Nephron progenitor cell (in vitro differentiated cells): ENCODE measurements around the gene MFSD6L.

ENCODE experiments used
- DNase-seq: peaks from one replicate; pipeline ENCODE4 v3.0.0; 2021
- H3K27ac Mint-ChIP-seq: 2 replicates; pipeline ENCODE4 v1.8.0; 2021; ENCODE audit warnings: mild to moderate bottlenecking, moderate library complexity, mixed read lengths
- H3K27me3 Mint-ChIP-seq: 2 replicates; pipeline ENCODE4 v1.8.0; 2021; ENCODE audit warnings: mild to moderate bottlenecking, low read depth, mixed read lengths; ENCODE audit not compliant: poor library complexity
- H3K36me3 Mint-ChIP-seq: 2 replicates; pipeline ENCODE4 v1.8.0; 2021; ENCODE audit warnings: low read depth, mixed read lengths
- H3K4me1 Mint-ChIP-seq: 2 replicates; pipeline ENCODE4 v1.8.0; 2021; ENCODE audit warnings: mixed read lengths
- H3K4me3 Mint-ChIP-seq: 2 replicates; pipeline ENCODE4 v1.8.0; 2021; ENCODE audit warnings: mild to moderate bottlenecking, moderate library complexity, mixed read lengths
- H3K9me3 Mint-ChIP-seq: 2 replicates; pipeline ENCODE4 v1.8.0; 2021; ENCODE audit warnings: mild to moderate bottlenecking, moderate library complexity, mixed read lengths
- TF ChIP-seq, protein P1 (sequence below): fragments of 200-600 bp; sonication (generic); IDR thresholded peaks from 2 replicates; pipeline ENCODE4 v1.5.0; 2021; ENCODE audit warnings: antibody characterized with exemption

Gene MFSD6L

GRCh38 chr17:8753136-8753975 is 45.8 kb downstream of the MFSD6L start:
- peaks cover 3% of the 10 kb centered on the region for H3K9me3 Mint-ChIP-seq
- TF ChIP-seq, protein P1, sequence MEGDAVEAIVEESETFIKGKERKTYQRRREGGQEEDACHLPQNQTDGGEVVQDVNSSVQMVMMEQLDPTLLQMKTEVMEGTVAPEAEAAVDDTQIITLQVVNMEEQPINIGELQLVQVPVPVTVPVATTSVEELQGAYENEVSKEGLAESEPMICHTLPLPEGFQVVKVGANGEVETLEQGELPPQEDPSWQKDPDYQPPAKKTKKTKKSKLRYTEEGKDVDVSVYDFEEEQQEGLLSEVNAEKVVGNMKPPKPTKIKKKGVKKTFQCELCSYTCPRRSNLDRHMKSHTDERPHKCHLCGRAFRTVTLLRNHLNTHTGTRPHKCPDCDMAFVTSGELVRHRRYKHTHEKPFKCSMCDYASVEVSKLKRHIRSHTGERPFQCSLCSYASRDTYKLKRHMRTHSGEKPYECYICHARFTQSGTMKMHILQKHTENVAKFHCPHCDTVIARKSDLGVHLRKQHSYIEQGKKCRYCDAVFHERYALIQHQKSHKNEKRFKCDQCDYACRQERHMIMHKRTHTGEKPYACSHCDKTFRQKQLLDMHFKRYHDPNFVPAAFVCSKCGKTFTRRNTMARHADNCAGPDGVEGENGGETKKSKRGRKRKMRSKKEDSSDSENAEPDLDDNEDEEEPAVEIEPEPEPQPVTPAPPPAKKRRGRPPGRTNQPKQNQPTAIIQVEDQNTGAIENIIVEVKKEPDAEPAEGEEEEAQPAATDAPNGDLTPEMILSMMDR: no peak
- no peak overlapping the region for H3K4me3 Mint-ChIP-seq

GRCh38 chr17:8749616-8750015 is 49.5 kb downstream of the MFSD6L start:
- Mint-ChIP-seq H3K36me3 (no peaks in the 10 kb centered on the region), H3K27me3 (peaks cover 11% of the 10 kb centered on the region), H3K4me1 (peaks cover 12% of the 10 kb centered on the region), H3K27ac (no peak overlapping the region), H3K9me3 (peaks cover 5% of the 10 kb centered on the region), H3K4me3 (no peak overlapping the region)
- TF ChIP-seq, protein P1: no peak
- DNase-seq: no peak

More at GRCh38 chr17:8753136-8753975, 45.8 kb downstream of the MFSD6L start:
- Mint-ChIP-seq H3K27ac (no peak overlapping the region), H3K4me1 (peaks cover 19% of the 10 kb centered on the region), H3K36me3 (no peaks in the 10 kb centered on the region), H3K27me3 (peaks cover 3% of the 10 kb centered on the region)
- no peak for DNase-seq

DNA sequence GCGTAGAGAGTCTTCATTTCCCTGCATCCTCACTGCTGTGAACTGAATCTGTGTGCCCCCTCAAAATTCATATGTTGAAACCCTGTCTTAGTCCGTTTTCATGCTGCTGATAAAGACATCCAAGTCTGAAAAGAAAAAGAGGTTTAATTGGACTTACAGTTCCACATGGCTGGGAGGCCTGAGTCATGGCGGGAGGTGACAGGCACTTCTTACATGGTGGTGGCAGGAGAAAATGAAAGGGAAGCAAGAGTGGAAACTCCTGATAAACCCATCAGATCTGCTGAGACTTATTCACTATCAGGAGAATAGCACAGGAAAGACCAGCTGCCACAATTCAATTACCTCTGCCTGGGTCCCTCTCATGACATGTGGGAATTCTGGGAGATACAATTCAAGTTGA is 51.4 kb downstream of the MFSD6L start:
- peaks cover 17% of the 10 kb centered on the region for H3K27me3 Mint-ChIP-seq
- no peak for DNase-seq
- H3K4me1 Mint-ChIP-seq: peaks cover 21% of the 10 kb centered on the region
- H3K27ac Mint-ChIP-seq: no peak overlapping the region
- TF ChIP-seq, protein P1: no peak
- no peak overlapping the region for H3K4me3 Mint-ChIP-seq
- peaks cover 5% of the 10 kb centered on the region for H3K9me3 Mint-ChIP-seq
- H3K36me3 Mint-ChIP-seq: no peaks in the 10 kb centered on the region
